Naive thymus-derived CD4-positive, alpha-beta T cell (primary cell): ENCODE results near the gene TOMM40L. TPM values are rescaled to one million over a fixed set of nuclear protein-coding genes. Genes with fewer than 3 reads are reported as not detected.

Source experiments
- ATAC-seq: fragments of 150-1000 bp; cut with Tn5 transposase; 2 replicates; pipeline ENCODE4 v1.10.0; 2021; ENCODE audit warnings: mild to moderate bottlenecking, moderate library complexity
- CTCF ChIA-PET: fragments of 350-600 bp; sonication (Branson Sonifier 250); formaldehyde crosslinking; loops from one replicate; lab custom pipeline; 2021; ENCODE audit warnings: antibody characterized with exemption; lab: Charles Lee
- POLR2A ChIA-PET: fragments of 350-600 bp; sonication (Branson Sonifier 250); formaldehyde crosslinking; loops from one replicate; lab custom pipeline; 2021; ENCODE audit warnings: antibody characterized with exemption, inconsistent platforms; lab: Charles Lee
- DNase-seq, 9 donors: peaks; one replicate each; pipeline versions ENCODE4 v3.0.0 to v3.0.0-alpha.2; 2020 to 2022; ENCODE audit warnings: mixed read lengths in 1 of 9
- H3K27ac ChIP-seq: one replicate; pipeline ENCODE4 v1.7.0; 2013; ENCODE audit warnings: mild to moderate bottlenecking, low read depth, low read length, moderate library complexity
- H3K27me3 ChIP-seq, 2 donors: one replicate each; pipeline ENCODE4 v1.7.0; 2013; ENCODE audit warnings: low read length in 2 of 2, mild to moderate bottlenecking in 2 of 2, moderate library complexity in 2 of 2; ENCODE audit not compliant: control insufficient read depth in 2 of 2, insufficient read depth in 2 of 2
- H3K36me3 ChIP-seq, 3 experiments: 1 replicate in 2 of 3; 2 replicates in 1 of 3; pipeline ENCODE4 v1.7.0; 2013; ENCODE audit warnings: low read length in 3 of 3, mild to moderate bottlenecking in 3 of 3, moderate library complexity in 1 of 3; ENCODE audit not compliant: insufficient read depth in 3 of 3, control insufficient read depth in 2 of 3
- H3K4me1 ChIP-seq, 2 donors: one replicate each; pipeline ENCODE4 v1.7.0; 2013; ENCODE audit warnings: low read length in 2 of 2, mild to moderate bottlenecking in 2 of 2, moderate library complexity in 1 of 2; ENCODE audit not compliant: control insufficient read depth in 2 of 2, insufficient read depth in 2 of 2
- H3K4me3 ChIP-seq: 2 replicates; pipeline ENCODE4 v1.7.0; 2013; ENCODE audit warnings: mild to moderate bottlenecking, low read length
- H3K9me3 ChIP-seq, 3 experiments: 1 replicate in 2 of 3; 2 replicates in 1 of 3; pipeline ENCODE4 v1.7.0; 2013; ENCODE audit warnings: low read length in 3 of 3; ENCODE audit not compliant: control insufficient read depth in 2 of 3
- H3K27ac Mint-ChIP-seq, 9 donors: one replicate each; pipeline ENCODE4 v1.8.0; 2020 to 2022; ENCODE audit warnings: mixed read lengths in 9 of 9, mild to moderate bottlenecking in 8 of 9, moderate library complexity in 5 of 9, inconsistent platforms in 2 of 9
- H3K27me3 Mint-ChIP-seq, 5 donors: one replicate each; pipeline ENCODE4 v1.8.0; 2021 to 2022; ENCODE audit warnings: mixed read lengths in 5 of 5, mild to moderate bottlenecking in 1 of 5
- H3K36me3 Mint-ChIP-seq, 5 donors: one replicate each; pipeline ENCODE4 v1.8.0; 2020 to 2022; ENCODE audit warnings: mixed read lengths in 5 of 5, mild to moderate bottlenecking in 3 of 5, inconsistent platforms in 1 of 5
- H3K4me1 Mint-ChIP-seq, 7 donors: one replicate each; pipeline ENCODE4 v1.8.0; 2020 to 2022; ENCODE audit warnings: mixed read lengths in 7 of 7, mild to moderate bottlenecking in 3 of 7, inconsistent platforms in 1 of 7
- H3K4me3 Mint-ChIP-seq, 10 donors: one replicate each; pipeline ENCODE4 v1.8.0; 2020 to 2022; ENCODE audit warnings: mild to moderate bottlenecking in 10 of 10, mixed read lengths in 10 of 10, moderate library complexity in 6 of 10, inconsistent platforms in 2 of 10
- H3K9me3 Mint-ChIP-seq, 11 donors: one replicate each; pipeline ENCODE4 v1.8.0; 2020 to 2022; ENCODE audit warnings: mixed read lengths in 11 of 11, mild to moderate bottlenecking in 4 of 11, inconsistent platforms in 1 of 11, moderate library complexity in 1 of 11
- intact Hi-C, 2 donors: fragments of 100-400 bp; cut with micrococcal nuclease; formaldehyde crosslinking; loops; one replicate each; pipeline ENCODE4 v1.15.1; 2023
- polyA plus RNA-seq, 2 donors: library from polyadenylated mRNA; unstranded; fragments of 300-500 nt; fragmentation: Illumina TruSeq; gene quantifications; one replicate each; pipeline ENCODE4 v1.2.3, GENCODE V29; 2021
- total RNA-seq, 6 experiments: library from RNA in 5 of 6; stranded (reverse) in 5 of 6; gene quantifications; 1 replicate in 5 of 6; 2 replicates in 1 of 6; pipeline ENCODE4 v1.2.3 and lab custom pipeline; 2021 to 2026

Gene TOMM40L
- total and polyA plus RNA-seq, 7 experiments from 2014 or later: 6.0 to 24.3 (median 10.1) TPM

DNA sequence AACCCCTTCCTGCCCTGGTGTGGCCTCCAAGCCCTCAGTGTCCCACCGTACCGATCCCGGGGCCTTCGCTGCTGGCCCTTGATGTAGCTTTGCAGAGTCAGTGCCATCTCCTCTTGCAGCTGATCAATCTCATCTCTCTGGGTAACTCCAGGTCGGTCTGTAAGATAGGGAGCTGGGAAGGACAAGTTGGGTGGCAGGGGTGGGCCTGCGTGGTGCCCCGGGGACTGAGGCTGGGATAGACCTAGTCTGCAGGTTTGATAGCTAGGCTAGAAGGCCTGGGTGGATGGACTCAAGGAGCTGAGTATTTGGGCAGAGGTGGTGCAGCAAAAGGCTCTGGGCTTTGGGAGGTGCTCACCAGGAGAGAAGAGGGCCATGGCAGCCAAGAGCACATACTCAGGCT lies 4.9 kb downstream of the TOMM40L start:
- no peak for DNase-seq

GRCh38 chr1:161233102-161233501 lies 7.2 kb downstream of the TOMM40L start:
- H3K4me1 ChIP-seq: no peaks in the 10 kb centered on the region
- no peak overlapping the region for H3K27ac ChIP-seq
- no peaks in the 10 kb centered on the region for H3K27me3 Mint-ChIP-seq
- POLR2A ChIA-PET: no interaction called here
- H3K4me3 ChIP-seq: no peak overlapping the region
- peaks cover 0 to 26% (median 0%) of the 10 kb centered on the region in 3 experiments for H3K36me3 ChIP-seq
- H3K9me3 ChIP-seq: no peaks in the 10 kb centered on the region
- H3K9me3 Mint-ChIP-seq: no peaks in the 10 kb centered on the region
- peaks cover 0 to 6% (median 5%) of the 10 kb centered on the region in 7 donors for H3K4me1 Mint-ChIP-seq
- CTCF ChIA-PET: interaction anchor here (8.2 kb wide), 1 partner anchor 151 kb away, joined by 91 read pairs; no protein-coding TSS in a partner anchor
- H3K36me3 Mint-ChIP-seq: peaks cover 0 to 7% (median 3%) of the 10 kb centered on the region in 5 donors
- no peak overlapping the region for H3K4me3 Mint-ChIP-seq
- H3K27me3 ChIP-seq: no peaks in the 10 kb centered on the region
- peak overlapping the region in 2 of 9 donors; percentile 19 to 26 for H3K27ac Mint-ChIP-seq
- intact Hi-C loops: no loop called here
- DNase-seq (no peak), ATAC-seq (no peak)

More for the DNA sequence above, 4.9 kb downstream of the TOMM40L start:
- Mint-ChIP-seq H3K9me3 (no peaks in the 10 kb centered on the region), H3K27ac (peak overlapping the region in 2 of 9 donors; percentile 48 to 74), H3K27me3 (no peaks in the 10 kb centered on the region), H3K4me1 (peaks cover 13 to 29% (median 25%) of the 10 kb centered on the region in 7 donors), H3K4me3 (no peak overlapping the region), H3K36me3 (peaks cover 0 to 13% (median 3%) of the 10 kb centered on the region in 5 donors)
- intact Hi-C loops: no loop called here
- Histone ChIP-seq H3K27me3 (no peaks in the 10 kb centered on the region), H3K36me3 (peaks cover 0 to 26% (median 0%) of the 10 kb centered on the region in 3 experiments), H3K9me3 (no peaks in the 10 kb centered on the region), H3K27ac (no peak overlapping the region), H3K4me1 (peaks cover 8 to 17% of the 10 kb centered on the region in 2 donors), H3K4me3 (no peak overlapping the region)
- POLR2A ChIA-PET: interaction anchor here (1.6 to 16.8 kb wide), 2 partner anchors 31 to 83 kb away, joined by 10 to 508 read pairs; partner anchors contain the start of genes ADAMTS4, NDUFS2 and SDHC
- no peak for ATAC-seq
- CTCF ChIA-PET: interaction anchor here (0.6 to 8.2 kb wide), 12 partner anchors 8 to 154 kb away, joined by 3 to 91 read pairs (median 4); partner anchors contain the start of genes NDUFS2 and SDHC

- H3K9me3 ChIP-seq: no peaks in the 10 kb centered on the region
- DNase-seq: no peak
- Mint-ChIP-seq H3K27ac (no peak overlapping the region), H3K9me3 (no peaks in the 10 kb centered on the region), H3K4me3 (no peak overlapping the region), H3K4me1 (peaks cover 0 to 1% (median 0%) of the 10 kb centered on the region in 7 donors), H3K27me3 (peaks cover 0 to 9% (median 0%) of the 10 kb centered on the region in 5 donors), H3K36me3 (no peaks in the 10 kb centered on the region)
- peak; percentile 4 for ATAC-seq
- intact Hi-C loops: no loop called here
- ChIA-PET CTCF (interaction anchor here (2.2 kb wide), 1 partner anchor 10 kb away, joined by 10 read pairs; the partner anchor contains the start of gene TOMM40L), POLR2A (interaction anchor here (0.6 kb wide), 1 partner anchor 107 kb away, joined by 6 read pairs; no protein-coding TSS in a partner anchor)
- no peak overlapping the region for H3K27ac ChIP-seq
- no peaks in the 10 kb centered on the region for H3K4me1 ChIP-seq
- H3K27me3 ChIP-seq: no peaks in the 10 kb centered on the region
- no peaks in the 10 kb centered on the region for H3K36me3 ChIP-seq
- H3K4me3 ChIP-seq: no peak overlapping the region
Observed at GRCh38 chr1:161235957-161236775, 10.3 kb downstream of the TOMM40L start.

DNA sequence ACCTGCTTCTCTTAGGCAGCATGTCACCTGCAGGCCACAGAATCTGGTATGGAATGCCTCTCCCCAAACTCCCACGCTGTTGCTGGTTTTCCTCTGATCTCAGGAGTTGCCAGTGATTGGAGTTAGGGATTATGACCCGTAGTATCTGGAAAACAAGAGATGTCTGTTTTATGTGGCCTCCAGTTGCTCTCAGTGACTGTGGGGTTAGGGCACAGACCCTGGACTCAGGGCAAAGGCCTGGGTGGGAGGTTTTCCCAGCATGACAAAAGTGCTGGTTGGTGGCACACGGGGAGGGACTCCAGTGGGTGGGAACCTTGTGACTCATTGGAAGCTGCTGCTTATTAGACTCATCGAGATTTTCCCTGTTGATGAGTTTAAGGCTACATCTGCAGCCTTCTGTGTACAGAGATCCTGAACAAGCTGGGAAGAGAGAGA lies 12.2 kb downstream of the TOMM40L start, which contains the start of gene NR1I3:
TSS of gene NR1I3 (minus strand) at position 165 of the 435 bp plus-strand sequence. CDS start 1,638 bp downstream, outside the sequence.
- POLR2A ChIA-PET: interaction anchor here (0.6 to 0.7 kb wide), 2 partner anchors 62 to 67 kb away, joined by 4 read pairs; no protein-coding TSS in a partner anchor
- no peak within 1 kb of the TSS for H3K27ac Mint-ChIP-seq

GRCh38 chr1:161241682-161242081 lies 15.8 kb downstream of the TOMM40L start:
- intact Hi-C loops: no loop called here
- H3K4me1 ChIP-seq: no peaks in the 10 kb centered on the region
- CTCF ChIA-PET: no interaction called here
- peaks cover 0 to 1% (median 0%) of the 10 kb centered on the region in 7 donors for H3K4me1 Mint-ChIP-seq
- POLR2A ChIA-PET: no interaction called here
- no peaks in the 10 kb centered on the region for H3K36me3 ChIP-seq
- no peak overlapping the region for H3K27ac Mint-ChIP-seq
- H3K4me3 Mint-ChIP-seq: no peak overlapping the region
- no peak overlapping the region for H3K4me3 ChIP-seq
- no peaks in the 10 kb centered on the region for H3K9me3 ChIP-seq
- H3K27me3 ChIP-seq: no peaks in the 10 kb centered on the region
- H3K27ac ChIP-seq: no peak overlapping the region
- ATAC-seq (no peak), DNase-seq (no peak)
- peaks cover 0 to 14% (median 9%) of the 10 kb centered on the region in 5 donors for H3K27me3 Mint-ChIP-seq
- peaks cover 0 to 1% (median 0%) of the 10 kb centered on the region in 11 donors for H3K9me3 Mint-ChIP-seq
- peaks cover 0 to 5% (median 0%) of the 10 kb centered on the region in 5 donors for H3K36me3 Mint-ChIP-seq

More for the DNA sequence above, 12.2 kb downstream of the TOMM40L start, which contains the start of gene NR1I3:
- Mint-ChIP-seq H3K9me3 (no peaks in the 10 kb centered on the region), H3K27me3 (peaks cover 0 to 12% (median 8%) of the 10 kb centered on the region in 5 donors), H3K4me1 (peaks cover 0 to 2% (median 0%) of the 10 kb centered on the region in 7 donors), H3K36me3 (no peaks in the 10 kb centered on the region), H3K4me3 (no peak within 1 kb of the TSS)
- no peaks in the 10 kb centered on the region for H3K4me1 ChIP-seq
- intact Hi-C loops: no loop called here
- H3K27me3 ChIP-seq: no peaks in the 10 kb centered on the region
- ATAC-seq: no peak
- CTCF ChIA-PET: interaction anchor here (0.6 kb wide), 1 partner anchor 7 kb away, joined by 4 read pairs; no protein-coding TSS in a partner anchor
- no peaks in the 10 kb centered on the region for H3K36me3 ChIP-seq
- no peak within 1 kb of the TSS for H3K27ac ChIP-seq
- no peak for DNase-seq
- no peak within 1 kb of the TSS for H3K4me3 ChIP-seq
- no peaks in the 10 kb centered on the region for H3K9me3 ChIP-seq

DNA sequence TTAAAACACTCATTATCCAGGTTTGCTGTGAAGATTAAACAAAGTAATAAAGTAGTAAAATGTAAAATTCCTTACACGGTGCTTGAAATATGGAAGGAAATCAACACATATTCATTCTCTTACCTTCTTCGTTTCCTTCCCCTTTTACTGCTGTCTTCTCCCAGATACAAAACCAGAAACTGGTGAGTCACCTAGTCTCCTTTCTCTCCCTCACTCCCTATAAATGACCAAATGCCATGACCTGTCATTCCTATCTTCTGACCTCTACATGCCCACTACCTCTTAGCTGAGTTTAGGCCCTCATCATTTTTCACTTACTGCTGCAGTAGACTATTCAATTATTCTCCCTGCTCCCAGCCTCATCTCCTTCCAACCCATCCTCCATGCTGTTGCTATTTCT lies 16.5 kb downstream of the TOMM40L start:
- DNase-seq: no peak
- CTCF ChIA-PET: no interaction called here
- H3K4me3 Mint-ChIP-seq: no peak overlapping the region
- H3K27ac ChIP-seq: no peak overlapping the region
- H3K4me3 ChIP-seq: no peak overlapping the region
- no peaks in the 10 kb centered on the region for H3K36me3 ChIP-seq
- POLR2A ChIA-PET: no interaction called here
- peaks cover 0 to 5% (median 0%) of the 10 kb centered on the region in 5 donors for H3K36me3 Mint-ChIP-seq
- no peaks in the 10 kb centered on the region for H3K9me3 ChIP-seq
- intact Hi-C loops: no loop called here
- ATAC-seq: peak; percentile 31
- H3K27ac Mint-ChIP-seq: no peak overlapping the region
- peaks cover 0 to 1% (median 0%) of the 10 kb centered on the region in 11 donors for H3K9me3 Mint-ChIP-seq
- peaks cover 0 to 1% (median 0%) of the 10 kb centered on the region in 7 donors for H3K4me1 Mint-ChIP-seq
- peaks cover 0 to 14% (median 9%) of the 10 kb centered on the region in 5 donors for H3K27me3 Mint-ChIP-seq
- no peaks in the 10 kb centered on the region for H3K4me1 ChIP-seq
- no peaks in the 10 kb centered on the region for H3K27me3 ChIP-seq
